ENCODE results near the gene XRCC1.

GRCh38 chr19:43595605-43595998 lies 20.3 kb upstream of the XRCC1 start:
- TF ChIP-seq CTCF (conservative IDR thresholded peaks at IDR 0.05; ENCODE audit: low read depth in 2 of 2) (no peak), NANOG (IDR thresholded peaks at IDR 0.05; ENCODE audit: borderline replicate concordance) (no peak), POLR2AphosphoS5 (IDR thresholded peaks at IDR 0.05; ENCODE audit: low read depth) (no peak), EZH2 (IDR thresholded peaks at IDR 0.05; ENCODE audit: low read depth, unreplicated experiment) (no peak), EZH2phosphoT487 (IDR thresholded peaks at IDR 0.05; ENCODE audit: unreplicated experiment) (no peak), CREB1 (CRISPR knock-in tag; IDR thresholded peaks at IDR 0.05; ENCODE audit: low read depth) (no peak), REST (IDR thresholded peaks at IDR 0.05; ENCODE audit: unreplicated experiment) (no peak)
